Measurements from ENCODE around the gene RAB40C. TPM values are rescaled to one million over a fixed set of nuclear protein-coding genes. Genes with fewer than 3 reads are reported as not detected.

RAB40C gene
- total RNA-seq, 1 experiment from 2014 or later, result 5.9 TPM

GRCh38 chr16:667780-668518, 78.1 kb downstream of the RAB40C start, which contains the start of gene RHOT2:
RHOT2 (plus strand) TSS chr16:668132; CDS start chr16:668200, 68 bp downstream.
- peaks cover 24% of the 10 kb centered on the region for H3K79me2 ChIP-seq (ENCODE audit: low read length)
- peaks cover 15% of the 10 kb centered on the region for H4K20me1 ChIP-seq (ENCODE audit: insufficient read depth, low read depth, low read length)
- H3K4me2 ChIP-seq (ENCODE audit: low read depth, low read length, poor library complexity, severe bottlenecking), result peak within 1 kb of the TSS; percentile 87
- no peak within 1 kb of the TSS for H2AFZ ChIP-seq (ENCODE audit: low read length)
- H3K36me3 ChIP-seq (ENCODE audit: insufficient read depth, low read length), result peaks cover 10% of the 10 kb centered on the region
- no peaks in the 10 kb centered on the region for H3K9me3 ChIP-seq (ENCODE audit: low read length)
- peak; percentile 98 for DNase-seq
- H3K27me3 ChIP-seq (ENCODE audit: low read length), result no peaks in the 10 kb centered on the region
- peak within 1 kb of the TSS; percentile 100 for H3K9ac ChIP-seq (ENCODE audit: low read length)
- no peaks in the 10 kb centered on the region for H3K9me2 ChIP-seq (replicated peaks; ENCODE audit: insufficient read depth, low read length)
- H3K27ac ChIP-seq (ENCODE audit: low read length), result peak within 1 kb of the TSS; percentile 71
- H3K4me3 ChIP-seq (ENCODE audit: low read length), result peak within 1 kb of the TSS; percentile 97
- peaks cover 8% of the 10 kb centered on the region for H3K4me1 ChIP-seq (ENCODE audit: low read length)

DNA sequence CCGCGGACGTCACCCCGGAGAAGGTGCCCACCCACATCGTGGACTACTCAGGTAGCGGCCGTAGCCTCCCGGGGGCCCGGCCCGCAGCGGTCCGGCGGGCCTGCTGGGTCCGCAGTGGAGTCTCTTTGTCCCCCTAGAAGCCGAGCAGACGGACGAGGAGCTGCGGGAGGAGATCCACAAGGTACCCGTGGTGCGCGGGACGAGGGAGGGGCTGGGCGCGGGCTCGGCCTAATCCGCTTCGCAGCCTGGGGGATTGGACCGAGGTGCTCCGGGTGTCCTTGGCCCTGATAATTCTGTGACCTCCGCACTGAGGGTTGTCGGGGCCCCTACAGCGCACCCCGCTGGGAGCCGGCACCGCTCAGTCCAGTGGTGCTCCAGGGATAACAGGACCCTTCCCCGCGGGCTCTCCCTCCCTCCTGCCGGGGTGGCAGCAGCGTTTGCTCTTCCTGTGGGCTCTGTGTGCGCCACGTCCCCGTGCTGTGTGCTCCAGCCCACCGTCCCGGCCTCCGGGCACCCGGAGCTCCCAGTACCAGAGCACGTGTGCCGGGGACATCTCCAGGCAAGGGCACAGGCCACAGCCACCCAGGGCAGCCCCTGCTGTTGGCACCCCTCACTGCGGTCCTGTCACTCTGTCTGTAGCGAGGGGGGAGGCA, 78.8 kb downstream of the RAB40C start:
- Histone ChIP-seq H3K4me2 (ENCODE audit: low read depth, low read length, poor library complexity, severe bottlenecking) (peak overlapping the region; percentile 87), H3K36me3 (ENCODE audit: insufficient read depth, low read length) (peaks cover 10% of the 10 kb centered on the region), H4K20me1 (ENCODE audit: insufficient read depth, low read depth, low read length) (peaks cover 15% of the 10 kb centered on the region), H3K79me2 (ENCODE audit: low read length) (peaks cover 24% of the 10 kb centered on the region), H3K27me3 (ENCODE audit: low read length) (no peaks in the 10 kb centered on the region), H3K4me1 (ENCODE audit: low read length) (peaks cover 8% of the 10 kb centered on the region), H2AFZ (ENCODE audit: low read length) (no peak overlapping the region), H3K9me2 (replicated peaks; ENCODE audit: insufficient read depth, low read length) (no peaks in the 10 kb centered on the region), H3K9me3 (ENCODE audit: low read length) (no peaks in the 10 kb centered on the region), H3K9ac (ENCODE audit: low read length) (peak overlapping the region; percentile 100), H3K27ac (ENCODE audit: low read length) (peak overlapping the region; percentile 71), H3K4me3 (ENCODE audit: low read length) (peak overlapping the region; percentile 97)
- peak; percentile 59 for DNase-seq

GRCh38 chr16:669666-670065, 79.8 kb downstream of the RAB40C start:
- H3K27ac ChIP-seq (ENCODE audit: low read length), result no peak overlapping the region
- no peaks in the 10 kb centered on the region for H3K9me3 ChIP-seq (ENCODE audit: low read length)
- H2AFZ ChIP-seq (ENCODE audit: low read length), result no peak overlapping the region
- H3K79me2 ChIP-seq (ENCODE audit: low read length), result peaks cover 24% of the 10 kb centered on the region
- H3K9ac ChIP-seq (ENCODE audit: low read length), result peak overlapping the region; percentile 100
- no peaks in the 10 kb centered on the region for H3K9me2 ChIP-seq (replicated peaks; ENCODE audit: insufficient read depth, low read length)
- no peak for DNase-seq
- H3K4me1 ChIP-seq (ENCODE audit: low read length), result peaks cover 8% of the 10 kb centered on the region
- no peaks in the 10 kb centered on the region for H3K27me3 ChIP-seq (ENCODE audit: low read length)
- H3K4me3 ChIP-seq (ENCODE audit: low read length), result peak overlapping the region; percentile 97
- peak overlapping the region; percentile 87 for H3K4me2 ChIP-seq (ENCODE audit: low read depth, low read length, poor library complexity, severe bottlenecking)
- H4K20me1 ChIP-seq (ENCODE audit: insufficient read depth, low read depth, low read length), result peaks cover 15% of the 10 kb centered on the region
- peaks cover 10% of the 10 kb centered on the region for H3K36me3 ChIP-seq (ENCODE audit: insufficient read depth, low read length)

DNA sequence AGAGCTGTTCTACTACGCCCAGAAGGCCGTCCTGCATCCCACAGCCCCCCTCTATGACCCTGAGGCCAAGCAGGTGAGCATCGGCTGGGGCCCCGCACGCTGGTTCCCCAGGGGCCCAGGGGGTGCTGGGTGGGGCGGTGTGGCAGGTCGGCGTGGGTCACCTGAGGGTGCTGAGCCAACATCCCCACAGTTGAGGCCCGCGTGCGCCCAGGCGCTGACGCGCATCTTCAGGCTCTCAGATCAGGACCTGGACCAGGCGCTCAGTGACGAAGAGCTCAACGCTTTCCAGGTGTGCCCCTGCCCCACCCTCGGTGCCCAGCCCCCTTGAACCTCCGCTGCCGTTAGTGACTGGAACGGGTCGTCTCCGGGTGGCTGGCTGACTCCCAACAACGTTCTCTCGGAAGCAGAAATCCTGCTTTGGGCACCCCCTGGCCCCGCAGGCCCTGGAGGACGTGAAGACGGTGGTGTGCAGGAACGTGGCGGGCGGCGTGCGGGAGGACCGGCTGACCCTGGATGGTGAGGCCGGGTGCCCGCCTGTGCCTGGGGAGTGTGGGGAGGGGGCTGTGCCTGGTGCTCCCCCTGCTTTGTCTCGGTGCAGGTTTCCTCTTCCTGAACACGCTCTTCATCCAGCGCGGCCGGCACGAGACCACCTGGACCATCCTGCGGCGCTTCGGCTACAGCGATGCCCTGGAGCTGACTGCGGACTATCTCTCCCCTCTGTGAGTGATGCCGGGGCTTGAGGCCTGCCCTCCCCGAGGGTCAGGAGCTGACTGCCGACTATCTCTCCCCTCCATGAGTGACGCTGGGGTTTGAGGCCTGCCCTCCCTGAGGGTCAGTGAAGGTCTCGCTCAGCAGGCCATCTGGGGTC, 80.9 kb downstream of the RAB40C start:
- no peak overlapping the region for H3K4me2 ChIP-seq (ENCODE audit: low read depth, low read length, poor library complexity, severe bottlenecking)
- H3K9me2 ChIP-seq (replicated peaks; ENCODE audit: insufficient read depth, low read length), result no peaks in the 10 kb centered on the region
- H2AFZ ChIP-seq (ENCODE audit: low read length), result no peak overlapping the region
- H3K27me3 ChIP-seq (ENCODE audit: low read length), result no peaks in the 10 kb centered on the region
- no peaks in the 10 kb centered on the region for H3K9me3 ChIP-seq (ENCODE audit: low read length)
- peaks cover 20% of the 10 kb centered on the region for H4K20me1 ChIP-seq (ENCODE audit: insufficient read depth, low read depth, low read length)
- peaks cover 8% of the 10 kb centered on the region for H3K4me1 ChIP-seq (ENCODE audit: low read length)
- peaks cover 24% of the 10 kb centered on the region for H3K79me2 ChIP-seq (ENCODE audit: low read length)
- no peak overlapping the region for H3K9ac ChIP-seq (ENCODE audit: low read length)
- peaks cover 10% of the 10 kb centered on the region for H3K36me3 ChIP-seq (ENCODE audit: insufficient read depth, low read length)
- no peak for DNase-seq
- no peak overlapping the region for H3K4me3 ChIP-seq (ENCODE audit: low read length)
- no peak overlapping the region for H3K27ac ChIP-seq (ENCODE audit: low read length)

GRCh38 chr16:671353-672131, 81.7 kb downstream of the RAB40C start:
- Histone ChIP-seq H3K4me2 (ENCODE audit: low read depth, low read length, poor library complexity, severe bottlenecking) (no peak overlapping the region), H3K4me1 (ENCODE audit: low read length) (peaks cover 8% of the 10 kb centered on the region), H2AFZ (ENCODE audit: low read length) (no peak overlapping the region), H3K4me3 (ENCODE audit: low read length) (no peak overlapping the region), H3K9ac (ENCODE audit: low read length) (no peak overlapping the region), H3K27ac (ENCODE audit: low read length) (no peak overlapping the region), H3K9me2 (replicated peaks; ENCODE audit: insufficient read depth, low read length) (no peaks in the 10 kb centered on the region), H3K27me3 (ENCODE audit: low read length) (no peaks in the 10 kb centered on the region), H4K20me1 (ENCODE audit: insufficient read depth, low read depth, low read length) (peaks cover 20% of the 10 kb centered on the region), H3K79me2 (ENCODE audit: low read length) (peaks cover 24% of the 10 kb centered on the region), H3K36me3 (ENCODE audit: insufficient read depth, low read length) (peaks cover 10% of the 10 kb centered on the region), H3K9me3 (ENCODE audit: low read length) (no peaks in the 10 kb centered on the region)
- no peak for DNase-seq

- no peaks in the 10 kb centered on the region for H3K9me3 ChIP-seq (ENCODE audit: low read length)
- no peaks in the 10 kb centered on the region for H3K27me3 ChIP-seq (ENCODE audit: low read length)
- H2AFZ ChIP-seq (ENCODE audit: low read length), result no peak overlapping the region
- H3K9me2 ChIP-seq (replicated peaks; ENCODE audit: insufficient read depth, low read length), result no peaks in the 10 kb centered on the region
- peaks cover 22% of the 10 kb centered on the region for H4K20me1 ChIP-seq (ENCODE audit: insufficient read depth, low read depth, low read length)
- H3K4me3 ChIP-seq (ENCODE audit: low read length), result no peak overlapping the region
- peaks cover 8% of the 10 kb centered on the region for H3K4me1 ChIP-seq (ENCODE audit: low read length)
- no peak overlapping the region for H3K4me2 ChIP-seq (ENCODE audit: low read depth, low read length, poor library complexity, severe bottlenecking)
- peaks cover 24% of the 10 kb centered on the region for H3K79me2 ChIP-seq (ENCODE audit: low read length)
- DNase-seq, result no peak
- peaks cover 10% of the 10 kb centered on the region for H3K36me3 ChIP-seq (ENCODE audit: insufficient read depth, low read length)
- no peak overlapping the region for H3K9ac ChIP-seq (ENCODE audit: low read length)
- H3K27ac ChIP-seq (ENCODE audit: low read length), result no peak overlapping the region
These were observed 82.5 kb downstream of the RAB40C start for GRCh38 chr16:672371-672770.

DNA sequence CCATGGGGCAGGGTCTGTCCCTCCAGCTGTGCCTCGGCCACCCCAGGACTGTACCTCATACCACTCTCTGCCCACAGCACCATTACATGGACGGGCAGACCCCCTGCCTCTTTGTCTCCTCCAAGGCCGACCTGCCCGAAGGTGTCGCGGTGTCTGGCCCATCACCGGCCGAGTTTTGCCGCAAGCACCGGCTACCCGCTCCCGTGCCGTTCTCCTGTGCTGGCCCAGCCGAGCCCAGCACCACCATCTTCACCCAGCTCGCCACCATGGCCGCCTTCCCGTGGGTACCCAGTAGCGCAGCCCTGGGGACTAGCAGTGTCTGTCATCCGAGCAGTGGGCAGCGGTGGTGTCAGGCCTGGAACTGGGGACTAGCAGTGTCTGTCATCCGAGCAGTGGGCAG, 83.0 kb downstream of the RAB40C start:
- no peak overlapping the region for H3K9ac ChIP-seq (ENCODE audit: low read length)

More for the DNA sequence above, 83.0 kb downstream of the RAB40C start:
- Histone ChIP-seq H3K79me2 (ENCODE audit: low read length) (peaks cover 24% of the 10 kb centered on the region), H4K20me1 (ENCODE audit: insufficient read depth, low read depth, low read length) (peaks cover 22% of the 10 kb centered on the region), H3K36me3 (ENCODE audit: insufficient read depth, low read length) (peaks cover 10% of the 10 kb centered on the region), H3K9me3 (ENCODE audit: low read length) (no peaks in the 10 kb centered on the region), H3K4me3 (ENCODE audit: low read length) (no peak overlapping the region), H3K9me2 (replicated peaks; ENCODE audit: insufficient read depth, low read length) (no peaks in the 10 kb centered on the region), H3K4me1 (ENCODE audit: low read length) (peaks cover 8% of the 10 kb centered on the region), H3K27ac (ENCODE audit: low read length) (no peak overlapping the region), H3K4me2 (ENCODE audit: low read depth, low read length, poor library complexity, severe bottlenecking) (no peak overlapping the region), H2AFZ (ENCODE audit: low read length) (no peak overlapping the region), H3K27me3 (ENCODE audit: low read length) (no peaks in the 10 kb centered on the region)
- DNase-seq, result no peak
